SU-DHL-6 (cell line): ENCODE measurements around the gene KIAA0825.

ENCODE experiments used
- H2AFZ ChIP-seq: fragments of 200-600 bp; sonication (generic); 2 replicates; pipeline ENCODE4 v1.6.1; 2014; ENCODE audit warnings: low read depth, mild to moderate bottlenecking, moderate library complexity, mixed read lengths, antibody characterized with exemption, low read length; ENCODE audit not compliant: severe bottlenecking
- H3F3A ChIP-seq: fragments of 200-600 bp; shearing (Covaris generic); 2 replicates; pipeline ENCODE4 v1.6.0; 2016; ENCODE audit warnings: antibody characterized with exemption, mild to moderate bottlenecking; ENCODE audit not compliant: insufficient read depth
- H3K27ac ChIP-seq: fragments of 200-600 bp; sonication (generic); 2 replicates; pipeline ENCODE4 v1.5.1; 2016; ENCODE audit warnings: low read depth, mild to moderate bottlenecking, low read length, moderate library complexity, mixed read lengths
- H3K27me3 ChIP-seq: fragments of 200-600 bp; sonication (generic), shearing (Covaris generic); 2 replicates; pipeline ENCODE4 v1.6.0; 2014; ENCODE audit warnings: mild to moderate bottlenecking, low read length
- H3K36me3 ChIP-seq: fragments of 200-600 bp; sonication (generic); 2 replicates; pipeline ENCODE4 v1.6.1; 2014; ENCODE audit warnings: mild to moderate bottlenecking, low read length, mixed read lengths
- H3K4me2 ChIP-seq: fragments of 300-600, 200-600 bp; shearing (Covaris generic), sonication (generic); 2 replicates; pipeline ENCODE4 v1.6.0; 2014; ENCODE audit warnings: low read length, low read depth, mild to moderate bottlenecking; ENCODE audit not compliant: poor library complexity, severe bottlenecking
- H3K4me3 ChIP-seq: fragments of 200-600 bp; sonication (generic); 2 replicates; pipeline ENCODE4 v1.5.1; 2014; ENCODE audit warnings: antibody characterized with exemption, low read length, mild to moderate bottlenecking, mixed read lengths; ENCODE audit not compliant: insufficient read depth, poor library complexity, severe bottlenecking
- H3K79me2 ChIP-seq: fragments of 200-600 bp; sonication (generic); 2 replicates; pipeline ENCODE4 v1.6.1; 2014; ENCODE audit warnings: mild to moderate bottlenecking, low read length, moderate library complexity; ENCODE audit not compliant: insufficient read depth
- H3K9ac ChIP-seq: fragments of 200-600 bp; sonication (generic); 2 replicates; pipeline ENCODE4 v1.7.0; 2014; ENCODE audit warnings: mild to moderate bottlenecking, low read length
- H3K9me2 ChIP-seq: fragments of 200-600 bp; sonication (generic); replicated peaks from 2 replicates; pipeline ENCODE4 v1.6.1; 2014; ENCODE audit warnings: low read length; ENCODE audit not compliant: insufficient read depth
- H3K9me3 ChIP-seq: fragments of 200-600 bp; sonication (generic); 2 replicates; pipeline ENCODE4 v1.6.1; 2014; ENCODE audit warnings: low read length, mixed read lengths; ENCODE audit not compliant: insufficient read depth
- H4K20me1 ChIP-seq: fragments of 200-600 bp; sonication (generic); 2 replicates; pipeline ENCODE4 v1.6.1; 2014; ENCODE audit warnings: low read depth, mild to moderate bottlenecking, antibody characterized with exemption, low read length, moderate library complexity, mixed read lengths
- EZH2phosphoT487 ChIP-seq: fragments of 200-600 bp; sonication (generic), shearing (Covaris generic); conservative IDR thresholded peaks from 2 replicates; pipeline ENCODE4 v1.6.1; 2018; ENCODE audit warnings: mild to moderate bottlenecking, antibody characterized with exemption, low read length, moderate library complexity, mixed read lengths
- TF ChIP-seq, protein P1 (sequence below): fragments of 200-600 bp; sonication (generic); IDR thresholded peaks from one replicate; pipeline ENCODE4 v1.5.1; 2017; ENCODE audit warnings: antibody characterized with exemption, mild to moderate bottlenecking, low read length, moderate library complexity; ENCODE audit not compliant: insufficient read depth, poor library complexity, severe bottlenecking

Gene KIAA0825

DNA sequence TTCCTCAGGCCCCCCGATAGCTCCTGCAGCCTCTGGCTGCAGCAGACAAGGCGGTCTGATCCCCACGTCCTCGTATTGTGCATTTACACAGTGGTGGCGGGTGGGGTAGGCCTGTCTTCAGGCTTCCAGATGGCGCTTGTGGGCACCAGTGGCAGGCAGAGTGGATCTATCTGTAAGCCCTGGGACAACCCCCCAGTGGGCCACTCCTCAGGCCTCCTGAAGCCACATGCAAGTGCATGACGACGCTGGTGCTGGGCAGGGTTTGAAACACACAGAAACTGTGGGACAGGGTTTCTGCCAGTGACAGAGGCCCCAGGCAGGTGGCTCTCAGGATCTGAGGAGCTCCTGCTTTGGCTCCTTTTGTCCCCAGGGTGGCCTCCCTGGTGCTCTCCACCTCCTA is 42.1 kb upstream of the KIAA0825 start:
- TF ChIP-seq, protein P1, sequence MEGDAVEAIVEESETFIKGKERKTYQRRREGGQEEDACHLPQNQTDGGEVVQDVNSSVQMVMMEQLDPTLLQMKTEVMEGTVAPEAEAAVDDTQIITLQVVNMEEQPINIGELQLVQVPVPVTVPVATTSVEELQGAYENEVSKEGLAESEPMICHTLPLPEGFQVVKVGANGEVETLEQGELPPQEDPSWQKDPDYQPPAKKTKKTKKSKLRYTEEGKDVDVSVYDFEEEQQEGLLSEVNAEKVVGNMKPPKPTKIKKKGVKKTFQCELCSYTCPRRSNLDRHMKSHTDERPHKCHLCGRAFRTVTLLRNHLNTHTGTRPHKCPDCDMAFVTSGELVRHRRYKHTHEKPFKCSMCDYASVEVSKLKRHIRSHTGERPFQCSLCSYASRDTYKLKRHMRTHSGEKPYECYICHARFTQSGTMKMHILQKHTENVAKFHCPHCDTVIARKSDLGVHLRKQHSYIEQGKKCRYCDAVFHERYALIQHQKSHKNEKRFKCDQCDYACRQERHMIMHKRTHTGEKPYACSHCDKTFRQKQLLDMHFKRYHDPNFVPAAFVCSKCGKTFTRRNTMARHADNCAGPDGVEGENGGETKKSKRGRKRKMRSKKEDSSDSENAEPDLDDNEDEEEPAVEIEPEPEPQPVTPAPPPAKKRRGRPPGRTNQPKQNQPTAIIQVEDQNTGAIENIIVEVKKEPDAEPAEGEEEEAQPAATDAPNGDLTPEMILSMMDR: no peak
- TF ChIP-seq EZH2phosphoT487: no peak
- Histone ChIP-seq H3K27ac (no peak overlapping the region), H3F3A (no peaks in the 10 kb centered on the region), H3K27me3 (no peaks in the 10 kb centered on the region), H3K79me2 (peaks cover 12% of the 10 kb centered on the region), H4K20me1 (no peaks in the 10 kb centered on the region), H3K36me3 (peaks cover 41% of the 10 kb centered on the region), H3K4me2 (no peak overlapping the region), H3K9me3 (peaks cover 17% of the 10 kb centered on the region; the same call in 1 of the 2 replicates), H3K9ac (no peak overlapping the region), H2AFZ (no peak overlapping the region), H3K4me3 (no peak overlapping the region), H3K9me2 (no peaks in the 10 kb centered on the region)

DNA sequence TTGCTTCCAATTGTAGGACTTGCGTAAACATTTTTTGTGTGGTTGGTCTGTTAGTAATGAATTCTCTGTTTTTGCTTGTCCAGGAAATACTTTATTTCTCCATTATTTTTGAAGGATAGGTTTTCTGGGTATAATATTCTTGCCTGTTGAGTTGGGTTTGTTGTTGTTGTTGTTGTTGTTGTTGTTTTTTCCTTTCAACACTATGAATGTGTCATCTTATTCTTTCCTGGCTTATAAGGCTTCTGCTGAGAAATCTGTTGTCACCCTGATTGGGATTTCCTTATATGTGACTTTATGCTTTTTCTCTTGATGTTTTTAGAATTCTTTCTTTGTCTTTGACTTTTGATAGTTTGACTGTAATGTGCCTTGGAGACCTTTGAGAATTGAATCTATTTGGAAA is 39.9 kb upstream of the KIAA0825 start:
- no peak overlapping the region for H3K9ac ChIP-seq
- TF ChIP-seq, protein P1: no peak
- TF ChIP-seq EZH2phosphoT487: no peak
- no peak overlapping the region for H3K4me3 ChIP-seq
- no peaks in the 10 kb centered on the region for H3F3A ChIP-seq
- no peak overlapping the region for H3K27ac ChIP-seq
- peaks cover 12% of the 10 kb centered on the region for H3K79me2 ChIP-seq
- peaks cover 22% of the 10 kb centered on the region; the same call in 1 of the 2 replicates for H3K9me3 ChIP-seq
- no peaks in the 10 kb centered on the region for H4K20me1 ChIP-seq
- no peaks in the 10 kb centered on the region for H3K9me2 ChIP-seq
- H3K4me2 ChIP-seq: no peak overlapping the region
- H3K27me3 ChIP-seq: no peaks in the 10 kb centered on the region
- peaks cover 57% of the 10 kb centered on the region for H3K36me3 ChIP-seq
- no peak overlapping the region for H2AFZ ChIP-seq

DNA sequence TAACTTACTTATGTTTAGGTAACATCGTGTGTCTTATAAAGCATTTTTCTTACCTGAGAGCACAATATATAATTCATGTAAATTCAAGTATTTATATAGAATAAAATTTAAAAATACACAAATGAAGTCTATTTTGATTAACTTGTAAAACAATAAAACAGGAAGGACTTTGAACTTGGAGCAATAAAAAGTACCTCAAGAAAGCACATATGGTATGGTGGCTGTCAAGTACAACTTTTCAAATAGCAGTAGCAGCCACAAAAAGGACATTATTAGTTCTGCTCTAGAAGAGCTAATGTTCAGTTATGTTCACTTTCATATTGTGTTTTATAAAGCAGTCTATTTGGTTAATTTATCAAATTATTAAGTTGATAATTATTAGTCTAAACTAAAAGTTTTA is 31.5 kb upstream of the KIAA0825 start:
- H2AFZ ChIP-seq: no peak overlapping the region
- H3K9ac ChIP-seq: no peak overlapping the region
- TF ChIP-seq, protein P1: no peak
- no peak for TF ChIP-seq EZH2phosphoT487
- H3K79me2 ChIP-seq: no peaks in the 10 kb centered on the region
- no peaks in the 10 kb centered on the region for H4K20me1 ChIP-seq
- no peak overlapping the region for H3K4me2 ChIP-seq
- no peak overlapping the region for H3K4me3 ChIP-seq
- H3K9me3 ChIP-seq: peaks cover under 1% of the 10 kb centered on the region; the same call in 1 of the 2 replicates
- no peaks in the 10 kb centered on the region for H3K27me3 ChIP-seq
- H3K36me3 ChIP-seq: peaks cover 25% of the 10 kb centered on the region
- no peak overlapping the region for H3K27ac ChIP-seq
- H3K9me2 ChIP-seq: no peaks in the 10 kb centered on the region
- H3F3A ChIP-seq: no peaks in the 10 kb centered on the region
